ENCODE results near the gene TGFBR1.
"Not testable (repeated sequence)": the region's sequence is repeated elsewhere in the genome, so short reads cannot be mapped to it uniquely, and the experiment has no call there.

The TGFBR1 gene

DNA sequence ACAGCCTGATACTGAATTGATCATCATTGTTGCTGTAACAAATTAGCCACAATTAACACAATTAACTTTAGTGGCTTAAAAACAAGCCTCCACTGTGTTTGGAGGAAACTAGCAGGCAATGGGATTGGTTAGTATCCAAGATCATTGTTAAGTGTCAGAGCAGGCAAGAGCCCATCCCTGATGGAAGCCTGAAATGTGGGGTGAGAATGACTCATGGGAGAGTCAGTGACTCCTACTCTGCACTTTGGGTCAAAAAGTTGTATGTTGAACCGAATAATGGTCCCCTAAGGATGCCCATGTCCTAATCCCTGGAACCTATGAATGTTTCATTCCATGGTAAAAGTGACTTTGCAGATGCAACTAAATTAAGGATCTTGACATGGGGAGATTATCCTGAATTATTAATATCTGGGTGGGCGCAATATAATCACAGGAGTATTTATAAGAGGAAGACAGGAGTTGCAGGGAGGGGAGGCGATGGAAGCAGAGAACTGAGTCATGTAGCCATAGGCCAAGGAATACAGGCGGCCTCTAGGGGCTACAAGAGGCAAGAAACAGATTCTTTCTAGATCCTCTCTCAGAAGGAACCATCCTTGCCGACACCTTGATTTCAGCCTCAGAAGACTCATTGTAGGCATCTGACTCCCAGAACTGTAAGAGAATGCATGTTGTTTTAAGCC, 88.0 kb downstream of the TGFBR1 start:
- DNase-seq: no peak

- DNase-seq: no peak
Observed at GRCh38 chr9:99193466-99193821, 88.5 kb downstream of the TGFBR1 start.

DNA sequence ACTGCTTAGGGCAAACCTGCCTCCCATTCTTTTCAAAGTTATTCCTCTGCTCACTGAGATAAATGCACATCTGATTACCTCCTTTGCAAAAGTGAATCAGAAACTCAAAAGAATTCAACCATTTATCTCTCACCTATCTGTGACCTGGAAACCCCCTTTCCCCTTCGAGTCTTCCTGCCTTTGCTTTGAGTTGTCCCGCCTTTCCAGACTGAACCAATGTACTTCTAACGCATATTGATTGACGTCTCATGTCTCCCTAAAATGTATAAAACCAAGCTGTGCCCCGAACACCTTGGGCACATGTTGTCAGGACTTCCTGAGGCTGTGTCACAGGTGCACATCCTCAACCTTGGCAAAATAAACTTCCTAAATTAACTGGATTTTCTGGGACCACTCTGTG, 91.6 kb downstream of the TGFBR1 start:
- not testable (repeated sequence) for DNase-seq

- DNase-seq: no peak
Observed at GRCh38 chr9:99197124-99197630, 92.3 kb downstream of the TGFBR1 start.

DNA sequence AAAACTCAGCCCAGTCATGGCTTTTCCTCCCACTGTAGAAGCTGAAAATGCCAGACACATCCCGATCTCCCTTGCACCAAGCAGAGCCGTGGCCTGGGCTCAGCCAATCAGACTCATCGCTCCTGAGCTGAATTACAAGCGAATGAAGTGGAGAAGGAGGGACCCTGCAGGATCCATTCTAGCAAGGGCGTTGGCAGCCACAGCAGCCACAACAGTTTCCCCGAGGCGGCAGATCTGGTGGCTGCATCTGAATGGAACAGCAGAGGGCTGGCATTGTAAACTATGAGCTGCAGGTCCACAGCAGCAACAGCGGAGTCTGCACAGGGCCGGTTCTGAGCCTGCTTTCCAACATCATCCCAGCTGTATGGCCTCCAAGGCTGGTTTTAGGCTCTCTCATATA, 93.1 kb downstream of the TGFBR1 start:
- no peak for DNase-seq

DNA sequence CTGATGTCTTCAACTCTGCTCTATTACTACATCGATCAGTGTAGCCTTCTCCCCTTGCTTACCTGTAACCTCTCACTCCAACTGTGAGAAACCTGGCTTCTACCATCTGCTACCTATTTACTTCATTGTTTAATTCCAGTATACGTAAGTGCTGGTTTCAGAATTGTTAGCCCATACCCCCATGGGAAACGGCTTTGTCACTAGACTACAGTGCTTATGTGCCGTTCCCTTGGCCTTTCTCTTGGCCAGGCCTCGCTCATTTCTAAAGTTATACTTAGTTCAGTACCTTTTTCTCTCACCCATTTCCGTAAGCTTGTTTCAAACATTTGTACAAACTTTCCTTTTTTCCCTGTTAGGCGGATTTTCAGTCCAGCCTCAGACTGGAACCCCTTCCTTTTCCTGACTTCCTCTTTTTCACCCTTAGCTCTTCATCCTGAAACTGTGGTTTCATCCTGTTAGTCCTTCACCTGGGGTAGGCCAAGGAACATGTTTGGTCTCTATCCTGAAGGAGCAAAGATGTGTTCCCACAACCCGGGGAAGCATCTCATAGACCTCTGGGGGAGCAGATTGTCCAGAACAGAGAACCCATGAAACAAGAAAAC, 95.1 kb downstream of the TGFBR1 start:
- no peak for DNase-seq

DNA sequence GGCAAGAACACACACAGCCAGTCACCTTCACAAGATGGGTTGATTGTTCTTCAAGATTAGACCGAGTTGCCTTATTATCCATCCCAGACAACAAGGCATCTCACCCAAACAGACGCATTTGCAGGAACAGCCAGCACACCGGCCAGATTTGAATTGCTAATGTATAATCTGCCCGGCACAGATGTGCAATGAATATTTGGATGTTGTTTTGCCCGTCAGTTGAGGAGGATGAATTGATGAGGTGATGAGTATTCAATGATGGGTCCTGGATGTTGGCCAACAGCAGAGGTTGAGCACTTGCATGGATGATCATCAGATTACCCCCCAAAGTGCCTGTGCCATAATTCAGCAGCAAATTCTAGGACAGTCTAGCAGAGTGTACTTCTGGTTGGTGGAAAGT, 96.7 kb downstream of the TGFBR1 start:
- DNase-seq: no peak
